ENCODE results near the gene GCC1.

GCC1 gene, protein sequence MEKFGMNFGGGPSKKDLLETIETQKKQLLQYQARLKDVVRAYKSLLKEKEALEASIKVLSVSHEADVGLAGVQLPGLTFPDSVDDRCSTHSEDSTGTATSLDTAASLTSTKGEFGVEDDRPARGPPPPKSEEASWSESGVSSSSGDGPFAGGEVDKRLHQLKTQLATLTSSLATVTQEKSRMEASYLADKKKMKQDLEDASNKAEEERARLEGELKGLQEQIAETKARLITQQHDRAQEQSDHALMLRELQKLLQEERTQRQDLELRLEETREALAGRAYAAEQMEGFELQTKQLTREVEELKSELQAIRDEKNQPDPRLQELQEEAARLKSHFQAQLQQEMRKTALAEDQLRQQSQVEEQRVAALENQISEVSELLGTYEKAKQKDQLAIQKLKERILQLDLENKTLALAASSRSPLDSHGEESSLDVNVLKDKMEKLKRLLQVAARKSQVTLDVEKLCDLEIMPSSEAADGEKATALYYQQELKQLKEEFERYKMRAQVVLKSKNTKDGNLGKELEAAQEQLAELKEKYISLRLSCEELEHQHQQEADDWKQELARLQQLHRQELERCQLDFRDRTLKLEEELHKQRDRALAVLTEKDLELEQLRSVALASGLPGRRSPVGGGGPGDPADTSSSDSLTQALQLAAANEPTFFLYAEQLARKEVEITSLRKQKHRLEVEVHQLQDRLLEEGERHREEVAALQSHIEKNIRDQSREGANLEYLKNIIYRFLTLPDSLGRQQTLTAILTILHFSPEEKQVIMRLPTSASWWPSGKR

DNA sequence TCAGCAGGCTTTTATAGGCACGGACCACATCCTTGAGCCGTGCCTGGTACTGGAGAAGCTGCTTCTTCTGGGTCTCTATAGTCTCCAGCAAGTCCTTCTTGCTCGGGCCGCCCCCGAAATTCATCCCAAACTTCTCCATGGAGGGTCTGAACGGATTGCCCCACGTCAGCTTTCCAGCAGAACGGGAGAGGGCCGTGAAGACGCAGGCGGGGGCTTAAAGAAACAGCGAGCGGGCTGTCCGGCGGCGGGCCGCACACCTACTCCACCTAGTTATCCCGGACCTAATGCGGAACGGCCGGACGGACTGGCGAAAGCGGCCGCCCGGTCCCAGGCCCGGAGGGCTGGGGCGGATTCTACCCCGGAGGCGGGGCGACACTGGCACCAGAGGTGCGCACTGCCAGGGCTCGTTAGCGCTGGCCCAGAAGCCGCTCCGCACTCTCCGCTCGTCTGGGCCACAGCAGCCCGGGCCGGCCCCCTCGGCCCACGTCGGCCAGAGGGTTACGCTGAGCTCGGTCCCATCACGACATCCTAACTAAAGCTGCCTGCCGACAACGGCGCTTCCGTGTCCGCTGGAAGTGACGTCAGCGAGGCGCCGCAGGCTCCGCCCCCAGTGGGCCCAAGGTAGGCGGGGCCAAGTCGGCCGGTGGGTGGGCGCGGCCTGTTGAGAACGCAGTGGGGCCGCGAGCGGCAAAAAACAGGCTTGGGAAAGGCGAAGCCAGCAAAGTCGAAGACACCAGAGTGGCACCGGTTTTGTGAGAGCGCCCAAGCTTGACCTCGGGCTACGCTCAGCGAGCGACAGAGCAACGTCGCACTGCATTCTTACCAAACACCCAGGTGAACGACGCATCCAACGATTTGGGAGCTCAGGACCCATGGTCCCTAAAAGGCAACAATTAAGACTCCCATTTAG is at the start of gene GCC1:
Gene GCC1, minus strand, starts transcription at position 553 of the 910 bp plus-strand sequence. Its CDS starts 414 bp downstream, at position 139.
- no peak for FAIRE-seq

DNA sequence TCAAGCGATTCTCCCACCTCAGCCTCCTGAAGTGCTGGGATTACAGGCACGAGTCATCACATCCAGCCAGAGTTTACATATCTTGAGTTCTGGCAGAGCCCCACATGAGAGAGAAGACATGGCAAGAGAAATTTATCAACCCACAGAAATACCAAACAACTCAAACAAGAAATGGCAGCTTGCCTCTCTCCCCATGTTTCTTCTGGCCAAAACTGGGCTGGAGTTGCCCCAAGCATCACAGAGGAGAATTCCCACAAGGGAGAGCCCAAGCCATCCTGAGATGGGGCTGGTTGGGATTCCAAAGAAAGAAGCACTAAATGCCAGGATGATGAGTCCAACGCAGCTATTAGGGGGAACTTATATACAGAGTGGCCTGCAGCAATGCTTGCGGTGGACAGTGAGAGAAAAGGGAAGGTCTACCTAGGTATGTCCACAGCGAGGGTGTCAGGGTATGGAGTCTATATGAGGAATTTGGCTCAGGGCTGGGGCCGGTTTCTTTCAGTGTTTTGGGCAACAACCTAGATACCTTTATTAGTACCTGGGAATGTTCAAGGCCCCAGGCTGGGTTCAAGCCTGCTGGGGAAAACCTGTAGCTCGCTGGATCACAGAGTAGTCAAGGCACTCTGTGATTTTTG is 47.0 kb upstream of the GCC1 start:
- FAIRE-seq, result no peak

DNA sequence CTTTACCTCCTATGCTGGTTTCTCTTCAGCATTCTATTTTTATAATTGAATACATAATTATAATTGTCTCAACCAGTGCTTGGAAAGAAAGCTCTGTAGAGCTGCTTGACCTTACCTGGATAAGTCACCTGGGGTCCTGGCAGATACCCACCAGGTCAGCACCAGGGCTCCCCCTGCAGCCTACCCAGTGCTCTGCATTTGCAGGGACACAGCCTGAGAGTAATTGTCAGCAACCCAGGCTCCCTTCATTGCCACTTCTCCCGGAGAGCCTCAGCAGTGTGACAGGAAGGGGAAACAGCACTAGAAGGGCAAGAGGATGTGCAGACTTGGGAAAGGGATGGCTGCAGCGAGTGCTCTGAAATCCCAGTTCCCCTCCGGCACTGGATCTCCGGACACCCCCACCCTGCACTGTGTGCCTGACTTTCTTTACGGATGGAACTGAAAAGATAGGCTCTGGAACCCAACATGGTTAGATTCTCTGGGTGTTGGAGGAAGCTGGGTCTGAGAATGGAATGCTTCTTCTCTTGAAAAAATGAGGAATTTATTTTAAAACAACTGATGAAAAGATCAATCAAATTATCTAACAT is 44.0 kb upstream of the GCC1 start:
- FAIRE-seq, result no peak

DNA sequence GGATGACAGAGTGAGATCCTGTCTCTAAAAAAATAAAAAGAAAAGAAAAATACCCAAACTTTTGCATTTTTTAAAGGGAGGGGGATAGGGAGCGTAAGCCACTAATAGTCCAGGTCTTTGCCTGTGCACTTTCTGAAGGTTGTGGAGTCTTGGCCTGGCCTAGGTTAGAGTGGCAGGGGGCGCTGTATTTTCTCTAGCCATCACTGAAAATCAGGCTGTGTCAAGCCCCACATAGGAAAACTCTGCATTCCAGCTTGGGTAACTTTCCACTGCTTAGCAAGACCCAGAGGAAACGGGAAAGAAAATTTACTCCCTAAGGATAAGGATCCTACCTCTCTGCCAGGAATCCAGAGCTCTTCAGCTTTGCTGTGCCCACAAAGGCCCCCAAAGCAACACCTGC is 43.0 kb upstream of the GCC1 start:
- FAIRE-seq, result no peak

DNA sequence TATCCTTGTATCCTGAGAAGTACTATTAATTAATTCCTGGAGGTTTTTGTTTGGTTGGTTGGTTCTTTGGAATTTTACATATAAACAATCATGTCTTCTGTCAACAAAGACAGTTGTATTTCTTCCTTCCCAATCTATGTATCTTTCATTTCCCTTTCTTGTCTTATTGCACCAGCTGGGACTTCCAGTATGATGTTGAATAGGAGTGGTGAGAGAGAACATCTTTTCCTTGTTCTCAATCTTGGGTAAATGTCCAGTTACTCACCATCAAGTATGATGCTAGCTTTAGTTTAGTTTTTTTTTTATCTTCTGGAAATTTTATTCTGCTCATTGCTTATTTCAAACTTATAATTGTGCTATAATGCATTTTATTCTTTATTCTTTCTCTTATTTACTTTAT is 39.9 kb upstream of the GCC1 start:
- no peak for FAIRE-seq

DNA sequence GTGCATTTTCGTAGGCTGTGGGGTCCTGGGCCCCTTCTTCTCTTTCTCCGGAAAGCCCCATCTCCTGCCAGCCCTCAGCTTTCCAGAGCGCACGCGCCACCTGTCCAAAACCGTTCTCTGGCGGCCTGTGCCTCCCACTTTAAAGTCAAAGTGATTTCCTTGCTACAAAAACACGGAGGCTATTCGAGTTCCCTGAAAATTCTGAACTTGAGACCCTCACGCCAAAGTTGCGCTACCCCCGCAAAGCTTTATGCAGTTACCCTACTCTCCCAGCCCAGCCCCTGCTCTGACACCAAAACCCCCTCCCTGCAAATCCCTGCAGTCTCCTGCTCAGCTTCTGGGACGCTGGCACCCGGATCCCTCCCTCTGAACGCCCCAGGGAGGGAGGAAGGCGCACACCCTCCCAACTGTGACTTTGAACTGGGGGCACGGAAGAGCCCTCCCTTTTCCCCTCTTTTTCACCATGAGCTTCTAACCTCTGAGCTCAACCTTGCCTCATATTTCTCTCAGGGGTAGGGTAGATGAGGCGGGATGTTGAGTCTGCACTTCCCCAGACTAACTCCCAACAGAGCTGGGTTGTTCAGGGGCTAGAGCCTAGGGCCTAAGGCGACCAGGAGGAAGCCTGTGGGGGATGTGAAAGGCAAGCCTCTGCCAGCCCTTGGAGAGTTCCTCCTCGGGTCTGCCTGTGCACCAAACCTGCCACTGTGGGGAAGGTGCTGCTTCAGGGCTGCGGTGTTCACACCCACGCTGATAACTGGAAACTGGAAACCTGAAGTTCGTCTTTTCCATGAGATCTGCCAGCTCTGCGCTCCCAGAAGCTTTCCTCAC is 35.2 kb upstream of the GCC1 start:
- no peak for FAIRE-seq

DNA sequence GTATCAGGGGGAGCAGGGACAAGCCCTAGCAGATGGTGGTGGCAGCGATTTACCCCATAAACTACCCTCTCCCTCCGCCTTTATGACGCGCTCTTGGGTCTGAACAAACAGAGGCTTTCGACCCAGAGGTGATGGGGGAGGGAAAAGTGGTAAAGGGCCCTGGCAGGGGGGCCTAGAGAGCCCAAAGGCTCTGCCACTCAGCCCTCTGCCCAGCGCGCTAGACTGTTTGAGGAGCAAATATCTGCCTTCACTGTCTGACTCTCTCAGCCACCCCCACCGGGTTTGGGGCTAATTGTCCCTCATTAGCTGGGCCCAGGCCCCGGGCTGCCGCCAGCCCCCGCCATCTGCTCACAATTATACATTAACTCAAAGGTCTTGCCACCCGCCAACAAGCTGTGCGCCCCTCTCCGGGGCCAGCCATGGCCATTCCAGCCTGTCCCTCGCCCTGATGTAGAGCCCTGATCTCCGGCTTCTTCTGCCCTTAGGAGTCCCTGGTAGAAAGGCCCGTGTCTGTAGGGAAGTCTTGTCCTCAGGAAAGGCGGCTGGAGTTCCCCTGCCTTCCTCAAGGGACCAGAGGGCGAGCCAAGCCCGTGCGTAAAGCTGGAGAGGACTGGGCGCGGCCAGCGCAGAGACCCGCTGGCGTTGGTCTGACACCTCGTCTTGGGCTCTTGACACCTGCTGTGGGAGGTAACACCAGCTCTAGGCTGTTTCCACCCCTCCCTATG is 34.4 kb upstream of the GCC1 start:
- no peak for FAIRE-seq

DNA sequence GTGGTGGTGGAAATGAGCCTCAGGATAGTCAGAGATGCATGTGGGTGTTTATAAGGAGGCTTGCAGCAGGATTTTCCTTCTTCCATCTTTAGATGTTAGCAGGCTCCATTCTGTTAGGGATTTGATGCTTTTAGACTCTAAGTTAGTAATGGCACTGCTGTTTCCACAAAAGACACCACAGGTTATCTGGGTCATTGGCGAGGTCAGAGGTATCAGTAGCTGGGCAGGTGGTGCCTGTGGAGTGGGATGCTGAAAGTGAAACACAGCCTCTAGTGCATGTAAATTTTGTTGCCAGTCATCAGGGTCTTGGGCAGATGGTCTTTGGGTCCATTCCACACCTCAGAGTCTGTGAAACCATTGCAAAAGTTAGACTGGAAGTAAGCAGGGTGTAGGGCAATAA is 33.4 kb upstream of the GCC1 start:
- FAIRE-seq, result no peak

DNA sequence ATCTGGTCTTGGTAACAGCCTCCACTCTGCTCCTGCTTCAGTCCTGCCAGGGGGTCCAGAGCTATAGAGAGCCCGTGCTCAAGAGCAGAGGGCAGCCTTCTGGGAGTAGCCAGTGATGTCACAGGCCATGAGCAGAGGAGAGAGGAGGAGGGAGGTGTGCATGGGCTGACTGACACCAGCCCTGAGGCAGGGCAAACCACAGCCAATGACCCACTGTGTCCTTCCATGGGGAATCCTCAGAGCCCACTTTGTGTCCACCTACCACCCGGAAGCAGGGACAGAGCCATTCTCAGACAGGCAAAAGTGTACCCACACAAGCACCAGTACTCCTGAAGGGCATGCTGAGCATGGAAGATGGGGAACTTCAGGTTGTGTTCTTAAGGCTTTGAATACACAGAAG is 32.6 kb upstream of the GCC1 start, which contains the start of gene PAX4:
Gene PAX4, minus strand, starts transcription at position 101 of the 400 bp plus-strand sequence. CDS start 2,214 bp downstream, outside the sequence.
- FAIRE-seq, result no peak

DNA sequence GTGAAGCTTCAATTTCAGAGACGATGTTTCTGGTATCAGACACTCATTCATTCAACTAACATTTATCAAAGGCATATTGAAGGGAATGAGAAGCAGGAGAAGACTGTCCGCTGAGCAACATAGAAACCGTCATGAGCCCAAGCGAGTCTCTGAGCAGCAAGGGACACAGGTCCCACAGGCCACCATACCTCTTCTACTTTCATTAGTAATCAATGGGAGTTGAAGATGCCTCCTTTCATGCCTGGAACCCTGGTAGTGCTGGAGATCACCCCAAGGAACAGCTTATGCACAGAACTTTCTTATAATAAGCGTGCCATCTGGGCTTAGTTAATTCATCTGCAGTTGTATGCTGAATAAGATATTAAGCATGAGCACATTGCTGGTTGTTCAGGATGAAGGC is 31.3 kb upstream of the GCC1 start:
- no peak for FAIRE-seq

DNA sequence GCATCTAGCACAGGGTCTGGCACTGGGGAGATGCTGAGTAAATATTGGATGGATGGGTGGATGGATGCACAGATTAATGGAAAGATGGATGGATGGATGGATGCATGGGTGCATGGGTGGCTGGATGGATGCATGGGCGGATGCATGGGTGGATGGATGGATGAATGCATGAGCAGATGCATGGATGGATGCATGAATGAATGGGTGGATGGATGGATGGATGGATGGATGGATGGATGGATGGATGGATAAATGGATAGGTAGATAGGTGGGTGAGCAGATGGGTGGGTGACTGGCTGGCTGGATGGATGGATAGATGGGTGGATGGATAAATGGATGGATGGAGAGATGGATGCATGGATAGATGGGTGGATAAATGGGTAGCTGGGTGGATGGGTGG is 26.9 kb upstream of the GCC1 start:
- no peak for FAIRE-seq

DNA sequence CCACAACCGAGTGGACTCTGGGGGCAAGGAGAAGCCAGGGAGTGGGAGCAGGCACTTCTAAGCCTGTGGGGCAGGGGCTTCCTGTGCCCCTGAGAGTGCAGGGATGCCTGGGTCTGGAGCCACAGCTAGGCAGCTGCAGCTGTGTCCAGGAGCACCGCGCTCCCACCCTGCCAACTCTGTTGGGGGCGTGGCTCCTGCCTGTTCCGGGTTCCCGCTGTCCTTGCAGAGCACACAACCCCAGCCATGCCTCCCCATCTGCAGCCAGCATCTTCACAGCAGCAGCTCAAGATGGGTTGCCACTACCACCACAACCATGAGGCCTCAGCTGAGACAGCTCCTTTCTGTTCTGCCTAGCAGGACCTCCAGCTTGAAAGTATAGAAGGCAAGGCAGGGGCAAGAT is 23.9 kb upstream of the GCC1 start:
- no peak for FAIRE-seq

DNA sequence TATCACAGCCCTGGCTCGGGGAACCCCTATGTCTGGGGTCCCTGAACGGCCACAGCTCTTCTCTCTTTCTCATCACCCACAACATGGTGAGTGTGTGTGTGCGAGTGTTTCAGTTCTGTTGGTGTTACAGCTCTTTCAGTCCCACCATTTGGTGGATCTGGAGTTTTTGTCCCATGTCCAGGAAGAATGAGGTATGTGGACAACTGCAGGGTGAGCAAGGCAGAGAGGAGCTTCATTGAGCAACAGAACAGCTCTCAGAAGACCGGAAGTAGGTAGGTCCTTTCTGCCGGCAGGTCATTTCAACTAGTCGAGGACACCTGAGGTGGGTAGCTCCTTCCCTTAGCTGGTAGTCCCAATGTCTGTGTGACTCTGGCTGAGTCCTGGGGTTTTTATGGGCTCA is 23.1 kb upstream of the GCC1 start:
- FAIRE-seq, result no peak

DNA sequence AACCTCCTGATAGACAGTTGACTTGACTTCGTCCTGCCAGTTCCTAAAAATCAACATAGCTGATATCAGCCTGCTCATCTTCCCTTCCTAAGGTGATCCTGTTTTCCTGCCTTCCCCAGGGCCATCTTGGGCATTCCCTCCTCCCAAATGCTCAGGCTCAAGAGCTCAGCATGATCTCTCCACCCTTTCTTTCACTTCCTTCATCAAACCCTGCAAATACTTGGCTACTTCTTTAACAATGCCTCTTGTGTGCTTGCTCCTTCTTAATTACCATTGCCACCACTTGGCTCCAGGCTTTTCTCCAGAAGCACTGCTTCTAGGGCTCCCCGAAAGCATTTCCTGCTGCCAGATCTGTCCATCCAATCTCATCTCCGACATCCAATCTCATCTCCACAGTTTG is 15.5 kb upstream of the GCC1 start:
- FAIRE-seq, result no peak

DNA sequence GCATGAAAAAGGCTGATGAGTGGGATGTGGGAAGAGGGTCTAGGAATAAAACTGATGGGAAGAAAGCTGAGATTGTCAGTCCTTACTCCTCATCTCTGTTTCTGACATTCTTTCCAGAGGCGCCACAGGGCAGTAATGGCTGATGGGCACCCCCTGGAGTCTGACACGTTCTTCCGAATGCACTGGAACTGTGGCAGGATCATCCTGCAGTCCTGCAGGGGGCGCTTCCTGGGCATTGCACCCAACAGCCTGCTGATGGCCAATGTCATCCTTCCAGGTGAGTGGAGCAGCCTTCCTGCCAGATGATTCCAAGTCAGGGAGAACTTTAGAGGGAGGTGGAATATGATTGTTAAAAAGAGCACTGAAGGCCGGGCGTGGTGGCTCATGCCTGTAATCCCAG is 12.9 kb upstream of the GCC1 start:
- FAIRE-seq, result no peak

DNA sequence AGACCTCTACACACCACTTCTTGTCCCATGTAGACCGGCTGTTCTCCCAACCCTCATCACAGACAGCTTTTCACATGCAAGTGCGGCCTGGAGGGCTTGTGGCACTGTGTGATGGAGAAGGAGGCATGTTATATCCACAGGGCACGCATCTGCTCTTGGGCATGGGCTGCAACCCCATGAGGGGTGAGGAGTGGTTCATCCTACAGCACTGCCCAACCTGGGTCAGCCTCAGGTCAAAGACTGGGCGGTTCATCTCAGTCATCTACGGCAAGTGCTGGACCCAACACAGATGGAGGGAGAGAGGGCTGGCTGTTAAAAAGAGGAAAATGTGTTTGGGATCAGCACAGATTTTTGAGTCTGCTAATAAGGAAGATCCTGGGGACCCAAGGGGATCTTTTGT is 10.3 kb upstream of the GCC1 start:
- no peak for FAIRE-seq

DNA sequence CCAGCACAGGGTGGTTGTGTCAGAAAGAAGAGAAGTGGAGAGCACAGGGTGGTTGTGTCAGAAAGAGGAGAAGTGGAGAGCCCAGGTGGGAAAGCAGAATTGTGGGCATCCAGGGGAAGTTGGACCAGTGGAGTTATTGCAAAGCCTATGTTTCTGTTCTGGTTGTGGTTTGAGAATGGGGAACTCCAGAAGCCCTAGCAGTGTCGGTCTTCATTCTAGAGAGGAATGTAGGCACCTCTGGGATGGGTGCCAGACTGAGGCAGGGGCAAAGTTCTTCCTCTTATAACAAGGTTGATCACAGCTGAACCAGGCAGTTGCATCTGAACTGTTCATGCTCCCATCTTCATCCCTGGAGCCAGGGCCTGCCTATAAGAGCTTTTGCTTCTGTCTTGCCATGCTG is 9.1 kb upstream of the GCC1 start:
- FAIRE-seq, result no peak

DNA sequence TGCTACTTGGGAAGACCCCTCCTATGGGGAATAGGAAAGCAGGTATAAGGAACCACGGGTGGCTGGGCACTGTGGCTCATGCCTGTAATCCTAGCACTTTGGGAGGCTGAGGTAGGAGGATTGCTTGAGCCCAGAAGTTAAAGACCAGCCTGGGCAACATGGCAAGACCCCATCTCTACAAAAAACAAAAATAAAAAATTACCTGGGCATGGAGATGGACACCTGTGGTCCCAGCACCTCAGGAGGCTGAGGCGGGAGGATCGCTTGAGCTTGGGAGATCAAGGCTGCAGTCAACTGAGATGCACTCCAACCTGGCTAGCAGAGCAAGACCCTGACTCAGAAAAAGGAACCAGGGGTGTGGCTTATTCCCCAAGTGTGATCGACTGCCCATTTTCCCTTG is 7.2 kb upstream of the GCC1 start:
- no peak for FAIRE-seq

DNA sequence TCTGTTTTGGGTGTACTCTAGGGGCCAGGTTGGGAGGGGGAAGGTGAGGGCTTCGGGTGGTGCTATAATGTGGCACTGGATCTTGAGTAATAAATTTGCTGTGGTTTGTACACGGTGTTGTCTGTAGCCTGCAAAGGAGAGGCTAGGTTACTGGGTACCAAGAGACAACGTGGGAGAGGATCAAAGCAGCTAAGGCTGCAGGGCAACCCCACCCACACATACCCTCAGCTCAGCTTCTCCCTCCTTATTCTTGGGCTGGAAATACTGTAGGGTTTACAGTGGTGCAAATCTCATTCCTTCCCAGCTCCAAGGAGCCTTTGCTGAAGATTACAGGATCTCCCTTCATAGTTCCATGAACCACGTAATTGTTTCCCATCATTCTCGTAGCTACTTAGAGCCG is 6.2 kb upstream of the GCC1 start:
- no peak for FAIRE-seq

DNA sequence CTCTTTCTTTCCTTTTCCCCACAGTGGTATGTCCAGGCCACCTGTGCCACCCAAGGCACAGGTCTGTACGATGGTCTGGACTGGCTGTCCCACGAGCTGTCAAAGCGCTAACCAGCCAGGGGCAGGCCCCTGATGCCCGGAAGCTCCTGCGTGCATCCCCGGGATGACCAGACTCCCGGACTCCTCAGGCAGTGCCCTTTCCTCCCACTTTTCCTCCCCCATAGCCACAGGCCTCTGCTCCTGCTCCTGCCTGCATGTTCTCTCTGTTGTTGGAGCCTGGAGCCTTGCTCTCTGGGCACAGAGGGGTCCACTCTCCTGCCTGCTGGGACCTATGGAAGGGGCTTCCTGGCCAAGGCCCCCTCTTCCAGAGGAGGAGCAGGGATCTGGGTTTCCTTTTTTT is 5.8 kb upstream of the GCC1 start:
- no peak for FAIRE-seq

DNA sequence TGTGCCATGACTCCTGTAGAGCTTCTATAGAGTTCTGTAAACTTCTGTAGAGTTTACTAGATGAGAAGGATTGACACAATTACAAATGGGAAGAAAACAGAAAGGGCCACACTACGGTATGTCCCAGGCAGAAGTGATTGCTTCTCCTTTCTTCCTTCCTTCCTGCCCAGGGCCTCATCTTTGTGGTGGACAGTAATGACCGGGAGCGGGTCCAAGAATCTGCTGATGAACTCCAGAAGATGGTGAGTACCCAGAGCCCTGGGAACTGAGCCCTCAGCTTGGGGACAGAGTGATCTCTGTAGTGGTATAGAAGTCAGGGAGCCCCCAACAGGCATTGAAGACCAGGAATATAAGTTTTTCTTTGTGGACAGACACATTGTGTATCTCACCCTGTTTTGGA is 4.5 kb upstream of the GCC1 start:
- FAIRE-seq, result no peak

Measured in TTC549 (cell line).